ENCODE results near the gene PLEKHG5.

PLEKHG5 gene

GRCh38 chr1:6471970-6472368 is 19.5 kb downstream of the PLEKHG5 start:
- H3K9me3 ChIP-seq (ENCODE audit: insufficient read depth, low read length) = no peaks in the 10 kb centered on the region
- H3K9ac ChIP-seq (ENCODE audit: low read length) = no peak overlapping the region
- H3F3A ChIP-seq (ENCODE audit: insufficient read depth) = no peaks in the 10 kb centered on the region

GRCh38 chr1:6471086-6471969 is 20.1 kb downstream of the PLEKHG5 start:
- Histone ChIP-seq H3K79me2 (ENCODE audit: insufficient read depth, low read length) (no peaks in the 10 kb centered on the region), H2AFZ (ENCODE audit: low read depth, low read length, severe bottlenecking) (no peak overlapping the region)

More at GRCh38 chr1:6471970-6472368, 19.5 kb downstream of the PLEKHG5 start:
- TF ChIP-seq CTCF (IDR thresholded peaks at IDR 0.05; ENCODE audit: insufficient read depth, low read length, poor library complexity, severe bottlenecking) (no peak), EZH2phosphoT487 (conservative IDR thresholded peaks at IDR 0.05; ENCODE audit: low read length) (no peak)
- no peaks in the 10 kb centered on the region for H3K79me2 ChIP-seq (ENCODE audit: insufficient read depth, low read length)
- H3K36me3 ChIP-seq (ENCODE audit: low read length) = no peaks in the 10 kb centered on the region
- no peaks in the 10 kb centered on the region for H3K27me3 ChIP-seq (ENCODE audit: low read length)
- no peaks in the 10 kb centered on the region for H3K9me2 ChIP-seq (replicated peaks; ENCODE audit: insufficient read depth, low read length)
- H2AFZ ChIP-seq (ENCODE audit: low read depth, low read length, severe bottlenecking) = no peak overlapping the region
- H3K27ac ChIP-seq (ENCODE audit: low read depth, low read length) = no peak overlapping the region
- H3K4me3 ChIP-seq (ENCODE audit: insufficient read depth, low read length, poor library complexity, severe bottlenecking) = no peak overlapping the region
- H4K20me1 ChIP-seq (ENCODE audit: low read depth, low read length) = no peaks in the 10 kb centered on the region
- H3K4me2 ChIP-seq (ENCODE audit: low read depth, low read length, poor library complexity, severe bottlenecking) = no peak overlapping the region

GRCh38 chr1:6470132-6471085 is 21.1 kb downstream of the PLEKHG5 start:
- no peaks in the 10 kb centered on the region for H3K36me3 ChIP-seq (ENCODE audit: low read length)

More at GRCh38 chr1:6471086-6471969, 20.1 kb downstream of the PLEKHG5 start:
- H3K27ac ChIP-seq (ENCODE audit: low read depth, low read length) = no peak overlapping the region
- no peaks in the 10 kb centered on the region for H4K20me1 ChIP-seq (ENCODE audit: low read depth, low read length)
- TF ChIP-seq EZH2phosphoT487 (conservative IDR thresholded peaks at IDR 0.05; ENCODE audit: low read length) = no peak
- no peak for TF ChIP-seq CTCF (IDR thresholded peaks at IDR 0.05; ENCODE audit: insufficient read depth, low read length, poor library complexity, severe bottlenecking)
- H3K9me2 ChIP-seq (replicated peaks; ENCODE audit: insufficient read depth, low read length) = no peaks in the 10 kb centered on the region
- no peak overlapping the region for H3K4me2 ChIP-seq (ENCODE audit: low read depth, low read length, poor library complexity, severe bottlenecking)
- H3K9ac ChIP-seq (ENCODE audit: low read length) = no peak overlapping the region
- H3K9me3 ChIP-seq (ENCODE audit: insufficient read depth, low read length) = no peaks in the 10 kb centered on the region
- no peak overlapping the region for H3K4me3 ChIP-seq (ENCODE audit: insufficient read depth, low read length, poor library complexity, severe bottlenecking)
- H3K27me3 ChIP-seq (ENCODE audit: low read length) = no peaks in the 10 kb centered on the region
- no peaks in the 10 kb centered on the region for H3F3A ChIP-seq (ENCODE audit: insufficient read depth)
- H3K36me3 ChIP-seq (ENCODE audit: low read length) = no peaks in the 10 kb centered on the region

More at GRCh38 chr1:6470132-6471085, 21.1 kb downstream of the PLEKHG5 start:
- Histone ChIP-seq H3K79me2 (ENCODE audit: insufficient read depth, low read length) (no peaks in the 10 kb centered on the region), H3K4me2 (ENCODE audit: low read depth, low read length, poor library complexity, severe bottlenecking) (no peak overlapping the region), H3K9me3 (ENCODE audit: insufficient read depth, low read length) (no peaks in the 10 kb centered on the region), H3K27me3 (ENCODE audit: low read length) (no peaks in the 10 kb centered on the region), H3K9me2 (replicated peaks; ENCODE audit: insufficient read depth, low read length) (no peaks in the 10 kb centered on the region), H3F3A (ENCODE audit: insufficient read depth) (no peaks in the 10 kb centered on the region), H3K9ac (ENCODE audit: low read length) (no peak overlapping the region), H2AFZ (ENCODE audit: low read depth, low read length, severe bottlenecking) (no peak overlapping the region), H4K20me1 (ENCODE audit: low read depth, low read length) (no peaks in the 10 kb centered on the region), H3K27ac (ENCODE audit: low read depth, low read length) (no peak overlapping the region), H3K4me3 (ENCODE audit: insufficient read depth, low read length, poor library complexity, severe bottlenecking) (no peak overlapping the region)
- TF ChIP-seq CTCF (IDR thresholded peaks at IDR 0.05; ENCODE audit: insufficient read depth, low read length, poor library complexity, severe bottlenecking) (no peak), EZH2phosphoT487 (conservative IDR thresholded peaks at IDR 0.05; ENCODE audit: low read length) (no peak)
